ENCODE results near the gene SUB1. TPM values are rescaled to one million over a fixed set of nuclear protein-coding genes. Genes with fewer than 3 reads are reported as not detected.

The SUB1 gene
- total and polyA plus RNA-seq, 4 donors, result 126 to 234 (median 155) TPM

GRCh38 chr5:32563614-32564013 is 21.7 kb upstream of the SUB1 start:
- H3K27me3 ChIP-seq (ENCODE audit: control insufficient read depth in 3 of 3, insufficient read depth in 3 of 3, low read length in 2 of 3), result no peaks in the 10 kb centered on the region
- 91 to 96% methylated on average over 2 of the region's 2 CpGs for whole genome bisulfite sequencing, 2 donors
- no peak overlapping the region for H3K27ac ChIP-seq (ENCODE audit: low read depth in 1 of 2, low read length in 1 of 2)

GRCh38 chr5:32565145-32565544 is 20.2 kb upstream of the SUB1 start:
- H3K27ac ChIP-seq (ENCODE audit: low read depth in 1 of 2, low read length in 1 of 2), result no peak overlapping the region
- H3K9ac ChIP-seq (ENCODE audit: insufficient read depth in 1 of 2, low read length in 2 of 2), result no peak overlapping the region
- no peak overlapping the region for H3K4me3 ChIP-seq
- no peaks in the 10 kb centered on the region for H3K4me1 ChIP-seq (ENCODE audit: control insufficient read depth in 5 of 5, insufficient read depth in 5 of 5, low read length in 5 of 5)
- ATAC-seq (ENCODE audit: insufficient read depth, low FRiP score), result no peak
- DNase-seq, result no peak
- TF ChIP-seq, protein P1, sequence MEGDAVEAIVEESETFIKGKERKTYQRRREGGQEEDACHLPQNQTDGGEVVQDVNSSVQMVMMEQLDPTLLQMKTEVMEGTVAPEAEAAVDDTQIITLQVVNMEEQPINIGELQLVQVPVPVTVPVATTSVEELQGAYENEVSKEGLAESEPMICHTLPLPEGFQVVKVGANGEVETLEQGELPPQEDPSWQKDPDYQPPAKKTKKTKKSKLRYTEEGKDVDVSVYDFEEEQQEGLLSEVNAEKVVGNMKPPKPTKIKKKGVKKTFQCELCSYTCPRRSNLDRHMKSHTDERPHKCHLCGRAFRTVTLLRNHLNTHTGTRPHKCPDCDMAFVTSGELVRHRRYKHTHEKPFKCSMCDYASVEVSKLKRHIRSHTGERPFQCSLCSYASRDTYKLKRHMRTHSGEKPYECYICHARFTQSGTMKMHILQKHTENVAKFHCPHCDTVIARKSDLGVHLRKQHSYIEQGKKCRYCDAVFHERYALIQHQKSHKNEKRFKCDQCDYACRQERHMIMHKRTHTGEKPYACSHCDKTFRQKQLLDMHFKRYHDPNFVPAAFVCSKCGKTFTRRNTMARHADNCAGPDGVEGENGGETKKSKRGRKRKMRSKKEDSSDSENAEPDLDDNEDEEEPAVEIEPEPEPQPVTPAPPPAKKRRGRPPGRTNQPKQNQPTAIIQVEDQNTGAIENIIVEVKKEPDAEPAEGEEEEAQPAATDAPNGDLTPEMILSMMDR (IDR thresholded peaks at IDR 0.05; ENCODE audit: control extremely low read depth, extremely low read depth), result no peak
- H3K9me3 ChIP-seq (ENCODE audit: control insufficient read depth in 4 of 4, insufficient read depth in 3 of 4, low read length in 3 of 4), result peaks cover 0 to 1% (median 0%) of the 10 kb centered on the region in 4 donors
- 32 to 61% methylated on average over 1 of the region's 1 CpG for WGBS, 2 donors
- H3K27me3 ChIP-seq (ENCODE audit: control insufficient read depth in 3 of 3, insufficient read depth in 3 of 3, low read length in 2 of 3), result no peaks in the 10 kb centered on the region
- H3K36me3 ChIP-seq (ENCODE audit: control insufficient read depth in 4 of 4, insufficient read depth in 4 of 4, low read length in 4 of 4), result no peaks in the 10 kb centered on the region

More at GRCh38 chr5:32563614-32564013, 21.7 kb upstream of the SUB1 start:
- no peak overlapping the region for H3K4me3 ChIP-seq
- ATAC-seq (ENCODE audit: insufficient read depth, low FRiP score) (no peak), DNase-seq (no peak)
- H3K9ac ChIP-seq (ENCODE audit: insufficient read depth in 1 of 2, low read length in 2 of 2), result no peak overlapping the region
- peaks cover 0 to 1% (median 0%) of the 10 kb centered on the region in 4 donors for H3K9me3 ChIP-seq (ENCODE audit: control insufficient read depth in 4 of 4, insufficient read depth in 3 of 4, low read length in 3 of 4)
- H3K4me1 ChIP-seq (ENCODE audit: control insufficient read depth in 5 of 5, insufficient read depth in 5 of 5, low read length in 5 of 5), result no peaks in the 10 kb centered on the region
- TF ChIP-seq, protein P1 (IDR thresholded peaks at IDR 0.05; ENCODE audit: control extremely low read depth, extremely low read depth), result no peak
- H3K36me3 ChIP-seq (ENCODE audit: control insufficient read depth in 4 of 4, insufficient read depth in 4 of 4, low read length in 4 of 4), result no peaks in the 10 kb centered on the region

- no peak for DNase-seq
- ATAC-seq (ENCODE audit: insufficient read depth, low FRiP score), result no peak
- Histone ChIP-seq H3K27ac (ENCODE audit: low read depth in 1 of 2, low read length in 1 of 2) (no peak overlapping the region), H3K27me3 (ENCODE audit: control insufficient read depth in 3 of 3, insufficient read depth in 3 of 3, low read length in 2 of 3) (no peaks in the 10 kb centered on the region), H3K4me3 (no peak overlapping the region), H3K9me3 (ENCODE audit: control insufficient read depth in 4 of 4, insufficient read depth in 3 of 4, low read length in 3 of 4) (peaks cover 0 to 1% (median 0%) of the 10 kb centered on the region in 4 donors), H3K9ac (ENCODE audit: insufficient read depth in 1 of 2, low read length in 2 of 2) (no peak overlapping the region), H3K36me3 (ENCODE audit: control insufficient read depth in 4 of 4, insufficient read depth in 4 of 4, low read length in 4 of 4) (no peaks in the 10 kb centered on the region), H3K4me1 (ENCODE audit: control insufficient read depth in 5 of 5, insufficient read depth in 5 of 5, low read length in 5 of 5) (no peaks in the 10 kb centered on the region)
- TF ChIP-seq, protein P1 (IDR thresholded peaks at IDR 0.05; ENCODE audit: control extremely low read depth, extremely low read depth), result no peak
- 87 to 94% methylated on average over 3 of the region's 3 CpGs for WGBS, 2 donors
Observed at GRCh38 chr5:32566319-32567111, 18.8 kb upstream of the SUB1 start.

All from lung (tissue), 12 donors.